Measurements from ENCODE around the gene STOX1.
"Not testable (repeated sequence)": the region's sequence is repeated elsewhere in the genome, so short reads cannot be mapped to it uniquely, and the experiment has no call there.

STOX1 gene

DNA sequence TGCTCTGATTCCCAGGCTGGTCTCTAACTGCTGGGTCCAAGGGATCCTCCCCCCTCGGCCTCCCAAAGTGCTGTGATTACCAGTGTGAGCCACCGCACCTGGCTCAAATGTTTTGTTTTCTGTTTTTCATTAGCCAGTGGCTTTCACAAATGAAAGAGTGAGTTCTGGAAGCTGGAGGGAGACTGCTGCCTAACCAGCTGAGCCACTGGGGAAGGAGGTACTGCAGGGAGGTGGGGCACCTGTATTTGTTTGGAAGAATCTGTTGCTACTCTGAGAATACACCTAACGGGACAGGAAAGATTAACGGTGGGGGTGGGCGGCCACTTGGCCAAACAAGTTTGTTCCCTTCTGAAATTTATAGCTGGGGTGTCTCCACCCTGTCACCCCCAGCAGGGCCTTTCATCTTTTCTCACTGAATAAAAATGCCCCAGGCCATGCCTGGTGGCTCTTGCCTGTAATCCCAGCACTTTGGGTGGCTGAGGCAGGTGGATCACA, 4.7 kb downstream of the STOX1 start:
- H3K27ac ChIP-seq (ENCODE audit: low read depth, low read length): no peak overlapping the region
- no peaks in the 10 kb centered on the region for H3K79me2 ChIP-seq (ENCODE audit: control insufficient read depth, low read length)
- H3K4me2 ChIP-seq (ENCODE audit: low read length): no peak overlapping the region
- no peaks in the 10 kb centered on the region for H3K36me3 ChIP-seq (ENCODE audit: control insufficient read depth, low read length)
- no peaks in the 10 kb centered on the region for H4K20me1 ChIP-seq (ENCODE audit: control insufficient read depth, insufficient read depth, low read depth, low read length)
- H3K4me3 ChIP-seq (ENCODE audit: low read length): no peak overlapping the region
- H3K27me3 ChIP-seq (ENCODE audit: control insufficient read depth, low read length): peaks cover 24% of the 10 kb centered on the region
- peaks cover 2% of the 10 kb centered on the region; the same call in 1 of the 2 replicates for H3F3A ChIP-seq (ENCODE audit: control insufficient read depth, insufficient read depth)
- TF ChIP-seq, protein P1, sequence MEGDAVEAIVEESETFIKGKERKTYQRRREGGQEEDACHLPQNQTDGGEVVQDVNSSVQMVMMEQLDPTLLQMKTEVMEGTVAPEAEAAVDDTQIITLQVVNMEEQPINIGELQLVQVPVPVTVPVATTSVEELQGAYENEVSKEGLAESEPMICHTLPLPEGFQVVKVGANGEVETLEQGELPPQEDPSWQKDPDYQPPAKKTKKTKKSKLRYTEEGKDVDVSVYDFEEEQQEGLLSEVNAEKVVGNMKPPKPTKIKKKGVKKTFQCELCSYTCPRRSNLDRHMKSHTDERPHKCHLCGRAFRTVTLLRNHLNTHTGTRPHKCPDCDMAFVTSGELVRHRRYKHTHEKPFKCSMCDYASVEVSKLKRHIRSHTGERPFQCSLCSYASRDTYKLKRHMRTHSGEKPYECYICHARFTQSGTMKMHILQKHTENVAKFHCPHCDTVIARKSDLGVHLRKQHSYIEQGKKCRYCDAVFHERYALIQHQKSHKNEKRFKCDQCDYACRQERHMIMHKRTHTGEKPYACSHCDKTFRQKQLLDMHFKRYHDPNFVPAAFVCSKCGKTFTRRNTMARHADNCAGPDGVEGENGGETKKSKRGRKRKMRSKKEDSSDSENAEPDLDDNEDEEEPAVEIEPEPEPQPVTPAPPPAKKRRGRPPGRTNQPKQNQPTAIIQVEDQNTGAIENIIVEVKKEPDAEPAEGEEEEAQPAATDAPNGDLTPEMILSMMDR (IDR thresholded peaks at IDR 0.05; ENCODE audit: low read depth, low read length, poor library complexity, severe bottlenecking): no peak
- TF ChIP-seq EZH2phosphoT487 (IDR thresholded peaks at IDR 0.05; ENCODE audit: borderline replicate concordance, low read length): no peak
- H3K4me1 ChIP-seq (ENCODE audit: control insufficient read depth, low read length): peaks cover 5% of the 10 kb centered on the region
- H3K9me3 ChIP-seq (ENCODE audit: control insufficient read depth, insufficient read depth, low read length): no peaks in the 10 kb centered on the region
- H3K9me2 ChIP-seq (replicated peaks; ENCODE audit: control insufficient read depth, low read length): no peaks in the 10 kb centered on the region

DNA sequence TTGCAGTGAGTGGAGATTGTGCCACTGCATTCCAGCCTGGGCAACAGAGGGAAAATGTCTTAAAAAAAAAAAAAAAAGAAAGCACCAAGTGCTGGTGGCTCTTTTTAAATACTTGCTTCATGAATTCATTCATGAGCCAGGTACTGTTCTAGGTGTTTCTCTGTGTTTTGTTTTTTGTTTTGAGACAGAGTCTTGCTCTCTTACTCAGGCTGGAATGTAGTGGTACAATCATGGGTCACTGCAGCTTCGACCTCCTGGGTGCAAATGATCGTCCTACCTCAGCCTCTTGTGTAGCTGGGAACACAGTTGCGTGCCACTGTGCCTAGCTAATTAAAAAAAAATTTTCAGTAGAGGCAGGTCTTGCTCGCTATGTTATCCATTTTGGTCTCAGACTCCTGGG, 5.3 kb downstream of the STOX1 start:
- Histone ChIP-seq H3K79me2 (ENCODE audit: control insufficient read depth, low read length) (no peaks in the 10 kb centered on the region), H3F3A (ENCODE audit: control insufficient read depth, insufficient read depth) (peaks cover 2% of the 10 kb centered on the region; the same call in 1 of the 2 replicates), H3K4me3 (ENCODE audit: low read length) (no peak overlapping the region), H3K9me3 (ENCODE audit: control insufficient read depth, insufficient read depth, low read length) (no peaks in the 10 kb centered on the region), H3K36me3 (ENCODE audit: control insufficient read depth, low read length) (no peaks in the 10 kb centered on the region), H4K20me1 (ENCODE audit: control insufficient read depth, insufficient read depth, low read depth, low read length) (no peaks in the 10 kb centered on the region), H3K4me2 (ENCODE audit: low read length) (no peak overlapping the region), H3K9me2 (replicated peaks; ENCODE audit: control insufficient read depth, low read length) (no peaks in the 10 kb centered on the region), H3K4me1 (ENCODE audit: control insufficient read depth, low read length) (peaks cover 4% of the 10 kb centered on the region; the same call in 1 of the 2 replicates), H3K27me3 (ENCODE audit: control insufficient read depth, low read length) (peaks cover 24% of the 10 kb centered on the region), H3K27ac (ENCODE audit: low read depth, low read length) (no peak overlapping the region)
- TF ChIP-seq, protein P1 (IDR thresholded peaks at IDR 0.05; ENCODE audit: low read depth, low read length, poor library complexity, severe bottlenecking): no peak
- no peak for TF ChIP-seq EZH2phosphoT487 (IDR thresholded peaks at IDR 0.05; ENCODE audit: borderline replicate concordance, low read length)

DNA sequence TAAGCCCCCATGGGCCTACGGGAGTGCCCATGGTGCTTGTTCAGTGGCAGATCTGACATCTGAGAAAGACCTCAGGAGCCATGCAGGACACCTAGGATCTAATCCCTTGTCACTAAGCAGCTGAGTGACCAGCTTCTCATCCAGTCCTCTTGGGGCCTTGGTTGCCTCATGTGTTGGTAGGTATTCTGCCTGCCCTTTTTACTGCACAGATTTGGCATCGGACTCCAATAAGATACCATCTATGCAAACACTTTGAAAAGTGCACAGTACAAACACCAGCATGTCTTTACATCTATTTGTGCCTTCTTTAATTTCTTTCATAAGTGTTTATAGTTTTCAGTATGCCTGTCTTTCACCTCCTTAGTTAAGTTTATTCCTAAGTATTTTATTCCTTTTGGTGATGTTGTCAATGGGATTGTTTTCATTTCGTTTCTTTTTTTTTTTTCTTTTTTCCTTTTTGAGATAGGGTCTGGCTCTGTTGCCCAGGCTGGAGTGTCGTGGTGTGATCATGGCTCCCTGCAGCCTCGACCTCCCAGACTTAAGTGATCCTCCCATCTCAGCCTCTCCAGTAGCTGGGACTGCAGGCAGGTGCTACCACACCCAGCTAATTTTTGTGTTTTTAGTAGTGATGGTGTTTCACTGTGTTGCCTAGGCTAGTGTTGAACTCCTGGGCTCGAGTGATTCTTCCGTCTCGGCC, 10.4 kb downstream of the STOX1 start:
- Histone ChIP-seq H3K27ac (ENCODE audit: low read depth, low read length) (no peak overlapping the region), H4K20me1 (ENCODE audit: control insufficient read depth, insufficient read depth, low read depth, low read length) (no peaks in the 10 kb centered on the region), H3K4me3 (ENCODE audit: low read length) (no peak overlapping the region), H3K79me2 (ENCODE audit: control insufficient read depth, low read length) (no peaks in the 10 kb centered on the region), H3F3A (ENCODE audit: control insufficient read depth, insufficient read depth) (no peaks in the 10 kb centered on the region), H3K27me3 (ENCODE audit: control insufficient read depth, low read length) (peaks cover 4% of the 10 kb centered on the region; the same call in 1 of the 2 replicates), H3K9me3 (ENCODE audit: control insufficient read depth, insufficient read depth, low read length) (no peaks in the 10 kb centered on the region), H3K36me3 (ENCODE audit: control insufficient read depth, low read length) (no peaks in the 10 kb centered on the region), H3K4me2 (ENCODE audit: low read length) (no peak overlapping the region), H3K4me1 (ENCODE audit: control insufficient read depth, low read length) (no peaks in the 10 kb centered on the region), H3K9me2 (replicated peaks; ENCODE audit: control insufficient read depth, low read length) (no peaks in the 10 kb centered on the region)
- TF ChIP-seq EZH2phosphoT487 (IDR thresholded peaks at IDR 0.05; ENCODE audit: borderline replicate concordance, low read length): no peak
- TF ChIP-seq, protein P1 (IDR thresholded peaks at IDR 0.05; ENCODE audit: low read depth, low read length, poor library complexity, severe bottlenecking): no peak

DNA sequence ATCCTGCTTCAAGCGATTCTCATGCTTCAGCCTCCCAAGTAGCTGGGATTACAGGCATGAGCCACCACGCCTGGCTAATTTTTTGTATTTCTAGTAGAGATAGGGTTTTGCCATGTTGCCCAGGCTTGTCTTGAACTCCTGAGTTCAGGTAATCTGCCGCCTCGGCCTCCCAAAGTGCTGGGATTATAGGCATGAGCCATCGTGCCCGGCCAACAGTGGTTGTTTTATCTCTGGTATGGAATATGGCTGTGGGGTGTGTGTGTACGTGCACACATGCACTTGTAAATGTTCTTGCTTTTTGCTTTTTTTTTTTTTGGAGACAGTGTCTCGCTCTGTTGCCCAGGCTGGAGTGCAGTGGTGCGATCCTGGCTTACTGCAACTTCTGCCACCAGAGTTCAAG, 13.3 kb downstream of the STOX1 start:
- H3K9me2 ChIP-seq (replicated peaks; ENCODE audit: control insufficient read depth, low read length); H3K9me3 ChIP-seq (ENCODE audit: control insufficient read depth, insufficient read depth, low read length); H3K36me3 ChIP-seq (ENCODE audit: control insufficient read depth, low read length); H3F3A ChIP-seq (ENCODE audit: control insufficient read depth, insufficient read depth); H4K20me1 ChIP-seq (ENCODE audit: control insufficient read depth, insufficient read depth, low read depth, low read length); H3K4me1 ChIP-seq (ENCODE audit: control insufficient read depth, low read length); H3K27ac ChIP-seq (ENCODE audit: low read depth, low read length); H3K4me2 ChIP-seq (ENCODE audit: low read length); H3K4me3 ChIP-seq (ENCODE audit: low read length); H3K27me3 ChIP-seq (ENCODE audit: control insufficient read depth, low read length); H3K79me2 ChIP-seq (ENCODE audit: control insufficient read depth, low read length): not testable (repeated sequence)
